Measurements from ENCODE around the gene ELF5.

DNA sequence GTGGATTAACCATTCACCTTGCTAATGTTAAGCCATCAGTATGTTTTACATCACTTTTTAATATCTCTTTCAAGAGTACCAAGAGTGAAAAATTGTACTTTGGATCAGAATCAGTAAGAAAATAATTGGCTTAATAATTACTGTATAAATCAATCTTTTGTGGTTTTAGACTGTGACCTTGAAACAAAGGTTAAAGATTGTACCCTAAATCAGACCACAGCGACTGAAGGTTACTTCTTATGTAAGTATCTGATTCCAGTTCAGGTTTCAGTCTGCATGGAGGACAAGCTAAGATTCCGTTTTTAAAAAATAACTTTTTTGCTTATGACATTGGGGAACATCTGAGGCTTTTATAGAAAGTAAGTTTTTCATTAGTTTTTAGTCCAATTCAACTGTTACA lies 56.0 kb downstream of the ELF5 start:
- TF ChIP-seq, protein P1, sequence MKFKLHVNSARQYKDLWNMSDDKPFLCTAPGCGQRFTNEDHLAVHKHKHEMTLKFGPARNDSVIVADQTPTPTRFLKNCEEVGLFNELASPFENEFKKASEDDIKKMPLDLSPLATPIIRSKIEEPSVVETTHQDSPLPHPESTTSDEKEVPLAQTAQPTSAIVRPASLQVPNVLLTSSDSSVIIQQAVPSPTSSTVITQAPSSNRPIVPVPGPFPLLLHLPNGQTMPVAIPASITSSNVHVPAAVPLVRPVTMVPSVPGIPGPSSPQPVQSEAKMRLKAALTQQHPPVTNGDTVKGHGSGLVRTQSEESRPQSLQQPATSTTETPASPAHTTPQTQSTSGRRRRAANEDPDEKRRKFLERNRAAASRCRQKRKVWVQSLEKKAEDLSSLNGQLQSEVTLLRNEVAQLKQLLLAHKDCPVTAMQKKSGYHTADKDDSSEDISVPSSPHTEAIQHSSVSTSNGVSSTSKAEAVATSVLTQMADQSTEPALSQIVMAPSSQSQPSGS (IDR thresholded peaks at IDR 0.05; ENCODE audit: low read length), result no peak
- TF ChIP-seq LARP7 (IDR thresholded peaks at IDR 0.05) (no peak), CTCF (IDR thresholded peaks at IDR 0.05 in 2 of 3, conservative IDR thresholded peaks at IDR 0.05 in 1 of 3; ENCODE audit: control insufficient read depth in 2 of 3, extremely low read depth in 1 of 3, insufficient read depth in 1 of 3, low read depth in 3 of 3, low read length in 3 of 3) (no peak), CBX5 (IDR thresholded peaks at IDR 0.05; ENCODE audit: low read depth) (no peak), TAF1 (IDR thresholded peaks at IDR 0.05; ENCODE audit: borderline replicate concordance, low read depth, low read length) (no peak), NBN (IDR thresholded peaks at IDR 0.05) (no peak), POLR2A (IDR thresholded peaks at IDR 0.05; ENCODE audit: low read depth, low read length) (no peak)
